Cortex of kidney (tissue), 1 donor: ENCODE results near the gene SPOCD1.

ENCODE experiments used
- DNase-seq: peaks from one replicate; lab custom pipeline; 2025; lab: John Stamatoyannopoulos, UW

Gene SPOCD1

GRCh38 chr1:31755850-31756492 is 59.9 kb downstream of the SPOCD1 start:
- DNase-seq, result no peak

- no peak for DNase-seq
These were observed 60.6 kb downstream of the SPOCD1 start for GRCh38 chr1:31755197-31755611.

- DNase-seq, result no peak
These were observed 61.4 kb downstream of the SPOCD1 start for GRCh38 chr1:31754397-31754796.

- DNase-seq, result no peak
These were observed 62.0 kb downstream of the SPOCD1 start for GRCh38 chr1:31753707-31754349.

GRCh38 chr1:31752952-31753475 is 62.8 kb downstream of the SPOCD1 start:
- no peak for DNase-seq

GRCh38 chr1:31752258-31752657 is 63.6 kb downstream of the SPOCD1 start:
- DNase-seq, result no peak

GRCh38 chr1:31751822-31752241 is 64.0 kb downstream of the SPOCD1 start:
- DNase-seq, result no peak

- DNase-seq, result no peak
These were observed 64.8 kb downstream of the SPOCD1 start for GRCh38 chr1:31750858-31751510.

GRCh38 chr1:31749785-31750735 is 65.8 kb downstream of the SPOCD1 start:
- DNase-seq, result no peak

GRCh38 chr1:31748365-31748764 is 67.5 kb downstream of the SPOCD1 start:
- DNase-seq, result no peak

- DNase-seq, result no peak
These were observed 68.5 kb downstream of the SPOCD1 start for GRCh38 chr1:31747304-31747703.

GRCh38 chr1:31746687-31747086 is 69.1 kb downstream of the SPOCD1 start:
- no peak for DNase-seq

GRCh38 chr1:31745946-31746670 is 69.7 kb downstream of the SPOCD1 start:
- no peak for DNase-seq

- no peak for DNase-seq
These were observed 70.5 kb downstream of the SPOCD1 start for GRCh38 chr1:31745096-31745945.

- no peak for DNase-seq
These were observed 71.5 kb downstream of the SPOCD1 start for GRCh38 chr1:31744165-31744888.

- DNase-seq, result no peak
These were observed 73.2 kb downstream of the SPOCD1 start for GRCh38 chr1:31742462-31743212.
